HT1080 (cell line): ENCODE measurements around the gene FRMD5. TPM values are rescaled to one million over a fixed set of nuclear protein-coding genes. Genes with fewer than 3 reads are reported as not detected.
A peak's percentile ranks its signal among the peaks of the same experiment; 100 is the strongest.
"Not testable (repeated sequence)": the region's sequence is repeated elsewhere in the genome, so short reads cannot be mapped to it uniquely, and the experiment has no call there.

Experiments
- DNase-seq: peaks from one replicate; pipeline ENCODE4 v3.0.0-alpha.2; 2015; ENCODE audit warnings: low read depth
- total RNA-seq: library from RNA; depleted of rRNA; stranded (reverse); fragments of >200 nt; shearing (Covaris generic); gene quantifications from 2 replicates; pipeline ENCODE4 v1.2.3, GENCODE V29; 2014

The FRMD5 gene
- total RNA-seq, 1 experiment from 2014 or later = 28.1 TPM

DNA sequence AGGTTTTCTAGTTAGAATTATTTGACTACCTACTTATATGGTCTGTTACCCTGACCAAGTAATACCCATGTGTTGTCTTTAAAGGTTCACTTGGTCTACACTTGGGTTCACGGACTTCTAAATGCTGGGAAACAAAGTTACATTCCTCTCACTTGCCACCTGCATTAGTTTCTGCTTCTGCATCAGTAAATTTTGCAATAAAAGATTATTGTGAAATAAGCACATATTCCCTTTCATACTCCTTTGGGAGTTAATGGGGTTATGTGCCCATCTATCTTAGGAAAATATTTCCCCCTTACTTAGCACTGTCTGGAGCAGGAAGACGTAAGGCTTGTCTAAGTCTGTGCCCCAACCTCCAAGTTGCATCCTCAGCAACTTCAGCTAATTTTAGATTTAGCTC, 160.7 kb downstream of the FRMD5 start:
- no peak for DNase-seq

DNA sequence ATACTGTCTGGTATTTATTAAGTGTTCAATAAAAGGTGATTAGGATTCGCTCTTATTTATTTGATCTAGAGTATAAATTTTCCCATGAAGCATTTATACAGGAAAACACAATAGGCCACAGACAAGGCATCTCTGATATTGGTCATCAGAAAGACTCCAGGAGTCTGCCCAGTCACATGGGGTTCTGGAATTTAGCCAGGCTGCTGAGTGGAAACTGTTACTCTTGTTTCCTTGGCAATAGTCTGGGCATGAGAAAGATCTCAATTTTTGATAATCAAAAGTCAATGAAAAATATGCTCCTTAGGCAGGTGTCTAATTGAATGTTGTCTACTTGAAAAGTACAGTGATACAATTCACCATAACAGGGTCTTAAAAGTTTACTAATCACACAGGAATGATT, 161.2 kb downstream of the FRMD5 start:
- peak; percentile 71 for DNase-seq

DNA sequence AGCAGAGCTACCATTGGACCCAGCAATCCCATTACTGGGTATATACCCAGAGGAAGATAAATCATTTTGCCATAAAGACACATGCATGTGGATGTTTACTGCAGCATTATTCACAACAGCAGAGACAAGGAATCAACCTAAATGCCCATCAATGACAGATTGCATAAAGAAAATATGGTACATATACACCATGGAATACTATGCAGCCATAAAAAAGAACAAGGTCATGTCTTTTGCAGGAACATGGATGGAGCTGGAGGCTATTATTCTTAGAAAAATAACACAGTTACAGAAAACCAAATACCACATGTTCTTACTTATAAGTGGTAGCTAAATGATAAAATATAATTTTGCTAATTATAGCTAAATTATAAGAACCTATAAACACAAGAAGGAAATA, 162.3 kb downstream of the FRMD5 start:
- DNase-seq = not testable (repeated sequence)

DNA sequence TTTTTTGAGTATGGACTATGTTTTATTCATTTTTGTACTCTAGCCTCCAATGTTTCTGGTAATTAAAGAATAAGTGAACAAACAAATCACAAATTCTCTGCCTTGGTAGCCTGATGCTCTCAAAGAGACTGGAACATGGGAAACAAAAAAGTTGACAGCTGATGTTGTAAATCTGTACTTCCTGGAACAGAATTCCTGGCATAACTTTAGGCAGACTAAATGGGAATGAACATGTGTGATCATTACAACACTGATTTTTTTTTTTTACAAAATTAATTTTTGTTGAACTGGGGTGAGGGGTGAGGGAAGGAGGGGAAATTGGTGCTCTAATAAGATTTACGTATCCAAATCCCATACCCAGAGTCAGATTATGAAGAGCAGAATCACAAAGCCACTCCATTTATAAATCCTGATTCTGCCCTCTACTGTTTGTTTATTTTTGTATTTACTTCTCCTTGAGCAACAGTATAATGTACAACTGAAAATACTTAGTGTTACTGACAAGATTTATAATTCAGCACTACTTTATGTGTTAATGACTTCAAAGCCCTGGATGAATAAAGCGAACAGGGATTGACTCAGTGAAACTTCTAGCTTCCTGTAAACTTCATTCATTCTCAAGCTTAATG, 165.0 kb downstream of the FRMD5 start:
- no peak for DNase-seq

DNA sequence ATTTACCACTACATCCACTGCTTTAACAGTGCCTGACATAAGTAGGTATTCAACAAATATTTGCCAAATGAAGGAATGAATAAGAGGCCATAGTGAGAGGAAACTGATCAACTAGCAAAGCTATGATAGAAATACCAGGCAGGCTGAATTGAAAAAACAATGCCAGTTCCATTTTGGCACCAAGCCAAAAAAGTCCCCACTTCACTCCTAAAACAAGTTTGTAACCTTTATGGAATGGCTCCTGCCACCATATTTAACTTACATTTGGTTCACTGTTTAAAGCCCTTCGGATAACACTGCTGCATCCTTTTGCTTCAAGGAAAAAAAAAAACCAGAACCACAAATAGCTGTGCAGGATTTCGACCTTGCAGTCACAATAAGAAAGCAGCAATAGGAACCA, 166.1 kb downstream of the FRMD5 start:
- no peak for DNase-seq

DNA sequence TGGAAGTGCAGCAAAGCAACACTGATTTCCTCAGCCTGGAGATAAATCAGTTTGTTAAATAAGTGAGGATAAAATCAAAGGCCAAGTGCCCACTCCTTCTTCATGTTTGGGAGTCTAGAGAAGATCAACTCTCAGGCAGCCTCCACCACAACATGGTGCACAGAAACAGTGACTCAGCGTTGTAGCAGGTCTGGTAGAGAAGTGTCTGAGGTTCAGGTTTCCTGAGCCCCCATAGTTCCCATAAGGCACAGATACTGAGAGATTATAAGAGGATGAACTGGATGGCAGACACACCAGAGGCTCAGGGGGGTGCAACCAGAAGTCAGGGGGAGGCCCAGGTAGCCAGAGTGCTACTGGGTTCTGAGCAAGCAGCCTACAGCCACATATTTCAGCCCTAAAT, 166.7 kb downstream of the FRMD5 start:
- DNase-seq = peak; percentile 47

DNA sequence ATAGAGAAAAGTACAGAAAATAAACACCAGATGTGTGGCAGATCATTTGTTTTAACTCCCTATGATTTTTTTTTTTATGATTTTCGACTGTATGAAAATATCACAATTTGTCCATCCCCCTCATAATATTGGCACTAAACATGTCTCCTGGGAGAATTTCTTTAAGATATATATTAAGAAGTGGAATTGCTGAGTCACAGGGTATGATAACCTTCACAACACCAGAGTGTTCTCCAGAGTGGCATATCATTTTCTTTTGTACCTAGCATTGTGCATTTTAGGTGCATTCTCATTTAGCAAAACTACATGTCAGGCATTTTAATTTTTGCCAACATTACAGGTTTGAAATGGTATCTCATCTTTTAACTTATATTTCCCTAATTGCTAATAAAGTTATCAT, 170.9 kb downstream of the FRMD5 start:
- no peak for DNase-seq

DNA sequence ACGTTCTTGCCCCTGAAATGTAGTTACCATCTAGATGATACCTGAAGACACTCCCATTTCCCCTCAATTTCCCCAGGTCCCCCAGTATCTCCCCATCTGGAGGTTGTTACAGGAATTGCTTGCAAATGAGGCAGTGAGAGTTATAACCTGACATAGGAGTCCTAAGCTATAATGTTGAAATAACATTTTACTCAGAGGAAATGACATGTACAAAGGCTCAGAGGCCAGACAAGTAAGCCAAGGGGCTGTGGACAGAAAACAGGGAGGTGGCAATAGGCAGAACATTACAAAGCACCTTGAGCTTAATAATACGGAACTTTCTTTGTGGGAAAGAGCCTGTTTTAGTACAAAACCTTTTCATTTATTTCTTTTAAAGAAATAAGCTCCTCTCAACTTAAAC, 171.9 kb downstream of the FRMD5 start:
- DNase-seq = peak; percentile 50

DNA sequence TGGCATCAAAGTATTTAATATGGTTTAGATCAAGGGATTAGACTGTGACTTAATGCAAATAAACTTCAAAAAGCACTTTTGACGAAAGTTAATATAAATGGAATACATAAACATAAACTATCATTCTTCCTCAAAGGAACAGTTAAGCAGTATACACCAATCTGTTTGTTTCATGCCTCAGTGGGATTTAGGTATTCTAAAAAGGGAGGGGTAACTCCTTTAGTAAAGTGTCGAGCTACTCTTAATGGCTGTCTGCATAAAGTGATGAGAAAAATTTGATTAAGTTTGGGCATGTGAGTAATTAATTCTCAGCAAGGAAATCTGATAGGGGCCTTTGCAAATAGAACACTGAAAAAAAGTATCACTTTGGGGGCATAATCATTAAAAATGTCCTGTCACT, 176.9 kb downstream of the FRMD5 start:
- DNase-seq = no peak

DNA sequence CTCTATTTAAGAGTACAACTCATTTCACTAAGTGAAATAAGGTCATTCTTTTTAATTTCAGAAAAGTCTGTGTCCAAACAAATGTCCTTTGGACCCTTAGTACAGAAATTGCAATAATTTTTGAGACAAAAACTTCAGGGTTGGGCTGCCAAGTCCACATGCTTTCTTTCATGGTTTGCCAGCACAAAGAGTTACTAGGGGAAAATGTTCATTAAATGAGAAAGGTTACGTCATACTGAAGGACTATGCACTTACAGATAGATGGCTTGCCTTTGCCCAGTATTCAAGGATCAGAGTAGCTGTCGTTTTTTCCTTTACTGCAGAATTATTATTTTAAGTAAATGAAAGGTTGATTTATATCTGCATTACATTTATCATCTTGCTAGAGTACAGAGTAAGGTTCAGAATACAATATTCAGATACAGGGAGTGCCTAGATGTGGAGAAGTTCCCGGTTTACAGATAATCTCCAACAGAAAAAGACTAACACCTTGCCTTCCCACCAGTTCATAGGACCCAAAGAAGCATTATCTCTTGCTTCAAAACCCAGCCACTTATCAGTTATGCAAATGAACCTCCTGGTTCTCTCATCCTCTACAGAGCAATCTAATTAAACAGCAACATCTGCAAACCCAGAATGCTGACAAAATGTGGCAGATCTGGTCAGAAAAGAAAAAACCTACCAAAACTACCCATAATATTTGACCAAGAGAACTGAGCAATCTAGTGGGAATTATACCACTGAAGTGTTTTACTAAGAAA, 179.3 kb downstream of the FRMD5 start:
- DNase-seq = no peak

DNA sequence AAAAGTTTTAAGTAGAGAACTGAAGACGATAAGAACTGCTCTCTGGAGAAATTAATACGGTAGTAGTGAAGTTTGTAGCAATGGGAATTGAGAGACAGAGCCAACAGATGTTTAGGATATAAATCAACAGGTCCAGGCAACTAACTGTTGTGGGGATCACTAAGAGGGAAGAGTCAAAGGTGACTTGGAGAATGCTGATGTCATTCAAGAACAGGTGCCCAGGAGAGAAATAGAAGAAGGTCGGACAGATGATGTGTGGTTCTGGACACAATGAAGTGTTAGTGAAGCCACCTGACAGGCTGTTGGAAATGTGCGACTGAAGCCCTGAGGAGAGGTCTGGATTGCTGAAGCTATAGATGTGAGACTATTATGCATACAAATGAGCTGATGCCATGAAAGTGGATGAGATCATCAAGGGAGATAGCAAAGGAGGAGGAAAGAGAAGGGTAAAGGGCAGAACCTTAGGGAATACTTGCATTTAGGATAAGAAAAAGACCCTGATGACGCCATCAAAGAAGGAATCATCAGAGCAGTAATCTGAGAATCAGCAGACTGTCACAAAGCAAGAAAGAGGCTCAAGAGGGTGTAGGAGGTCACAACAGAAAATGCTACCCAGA, 183.7 kb downstream of the FRMD5 start:
- DNase-seq = no peak

DNA sequence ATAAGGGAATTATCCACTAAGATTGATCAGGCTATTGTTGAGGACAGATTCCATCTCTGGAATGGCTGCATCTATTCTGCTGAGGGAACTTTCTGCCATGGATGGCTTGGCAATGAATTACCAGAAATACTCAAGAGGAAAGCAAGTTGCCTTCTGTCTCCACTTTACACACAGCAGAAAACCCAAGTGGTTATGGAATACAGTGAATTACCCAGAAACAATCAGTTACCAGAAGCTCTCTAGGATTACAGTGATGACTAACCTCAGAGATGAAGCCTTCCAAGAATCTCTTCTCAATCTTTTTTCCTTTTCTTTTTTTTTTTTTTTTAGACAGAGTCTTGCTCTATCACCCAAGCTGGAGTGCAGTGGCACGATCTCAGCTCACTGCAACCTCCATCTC, 185.0 kb downstream of the FRMD5 start:
- peak; percentile 72 for DNase-seq

DNA sequence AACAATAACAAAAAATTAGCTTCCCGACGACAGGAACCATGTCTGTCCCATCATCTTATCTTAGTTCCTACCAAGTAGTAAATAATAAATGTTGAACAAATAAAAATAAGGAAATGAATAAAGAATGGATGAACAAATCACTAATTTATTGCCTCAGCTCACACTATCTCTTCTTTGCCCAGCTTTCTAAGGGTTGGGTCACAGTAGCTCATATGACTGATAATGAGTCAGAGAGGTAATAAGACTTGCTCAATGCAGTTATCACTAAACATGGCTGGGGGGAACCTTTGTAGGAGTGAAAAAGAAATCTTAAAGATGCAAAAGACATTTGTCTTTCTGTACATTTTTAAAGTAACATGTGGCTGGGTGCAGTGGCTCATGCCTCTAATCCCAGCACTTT, 186.0 kb downstream of the FRMD5 start:
- peak; percentile 77 for DNase-seq

DNA sequence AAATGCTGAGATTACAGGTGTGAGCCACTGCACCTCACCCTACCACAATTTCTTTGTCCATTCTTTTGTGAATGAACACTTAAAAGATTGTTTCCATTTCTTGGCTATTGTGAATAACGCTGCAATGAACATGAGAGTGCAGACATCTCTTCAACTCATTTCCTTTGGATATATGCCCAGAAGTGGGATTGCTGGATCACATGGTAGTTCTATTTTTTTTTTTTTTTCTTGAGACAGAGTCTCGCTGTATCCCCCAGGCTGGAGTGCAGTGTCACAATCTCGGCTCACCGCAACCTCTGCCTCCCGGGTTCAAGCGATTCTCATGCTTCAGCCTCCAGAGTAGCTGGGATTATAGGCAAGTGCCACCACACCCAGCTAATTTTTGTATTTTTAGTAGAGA, 194.8 kb downstream of the FRMD5 start:
- peak; percentile 88 for DNase-seq

DNA sequence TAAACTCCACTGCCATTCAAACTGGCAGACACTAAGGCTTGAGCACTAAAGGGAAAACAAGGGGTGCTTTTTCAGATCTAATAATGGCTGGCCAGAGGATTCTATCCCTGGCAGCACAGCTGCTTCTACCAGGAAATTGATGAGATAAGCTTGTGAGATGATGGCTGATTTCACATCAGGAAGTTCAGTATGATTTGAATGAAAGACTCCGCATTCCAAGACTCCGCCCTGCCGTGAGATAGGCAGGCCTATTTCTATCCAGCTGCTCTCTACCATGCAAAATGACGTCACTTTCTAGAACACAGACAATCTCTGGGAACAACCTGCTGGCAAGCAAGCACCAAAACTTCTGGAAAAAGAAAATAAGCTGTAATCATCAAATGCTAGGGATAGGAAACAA, 196.5 kb downstream of the FRMD5 start:
- no peak for DNase-seq

DNA sequence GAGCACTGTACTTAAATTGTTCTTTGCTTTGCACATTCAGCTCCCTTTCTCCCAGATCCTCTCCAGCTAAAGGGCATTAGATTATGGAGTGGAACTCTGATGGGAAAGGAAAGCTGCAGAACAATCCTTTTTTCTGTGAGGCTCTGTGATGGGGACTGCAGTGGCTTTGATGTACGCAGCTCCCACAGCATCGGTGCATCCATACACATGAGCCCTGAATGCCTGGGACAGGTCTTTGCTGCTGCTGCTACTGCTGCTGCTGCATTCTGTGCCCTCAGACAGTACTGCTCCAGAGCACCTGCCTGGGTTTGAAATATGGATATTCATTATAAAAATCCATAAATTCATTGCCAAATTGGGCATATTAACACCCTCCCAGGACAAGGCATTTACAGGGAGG, 203.9 kb downstream of the FRMD5 start:
- no peak for DNase-seq

DNA sequence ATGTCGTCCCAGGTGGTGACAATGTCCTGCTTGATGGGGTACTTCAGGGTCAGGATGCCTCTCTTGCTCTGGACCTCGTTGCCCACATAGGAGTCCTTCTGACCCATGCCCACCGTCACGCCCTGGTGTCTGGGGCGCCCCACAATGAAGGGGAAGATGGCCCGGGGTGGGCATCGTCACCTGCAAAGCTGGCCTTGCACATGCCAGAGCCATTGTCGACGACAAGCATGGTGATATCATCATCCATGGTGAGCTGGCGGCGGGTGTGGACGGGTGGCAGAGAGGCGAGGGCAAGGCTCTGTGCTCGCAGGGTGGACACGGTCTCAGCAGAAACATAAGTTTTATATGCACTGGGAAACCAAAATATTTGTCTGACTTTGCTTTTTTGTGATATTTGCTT, 205.1 kb downstream of the FRMD5 start:
- no peak for DNase-seq

DNA sequence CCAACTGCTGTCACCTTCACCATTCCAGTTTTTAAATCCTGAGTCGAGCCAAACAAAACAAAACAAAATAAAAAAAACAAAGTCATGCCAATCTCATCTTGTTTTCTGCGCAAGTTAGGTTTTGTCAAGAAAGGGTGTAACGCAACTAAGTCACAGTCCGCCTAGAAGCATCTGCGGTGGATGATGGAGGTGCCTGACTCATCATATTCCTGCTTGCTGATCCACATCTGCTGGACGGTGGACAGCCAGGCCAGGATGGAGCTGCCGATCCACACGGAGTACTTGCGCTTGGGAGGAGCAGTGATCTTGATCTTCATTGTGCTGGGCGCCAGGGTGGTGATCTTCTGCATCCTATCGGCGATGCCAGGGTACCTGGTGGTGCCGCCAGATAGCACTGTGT, 206.2 kb downstream of the FRMD5 start:
- no peak for DNase-seq

DNA sequence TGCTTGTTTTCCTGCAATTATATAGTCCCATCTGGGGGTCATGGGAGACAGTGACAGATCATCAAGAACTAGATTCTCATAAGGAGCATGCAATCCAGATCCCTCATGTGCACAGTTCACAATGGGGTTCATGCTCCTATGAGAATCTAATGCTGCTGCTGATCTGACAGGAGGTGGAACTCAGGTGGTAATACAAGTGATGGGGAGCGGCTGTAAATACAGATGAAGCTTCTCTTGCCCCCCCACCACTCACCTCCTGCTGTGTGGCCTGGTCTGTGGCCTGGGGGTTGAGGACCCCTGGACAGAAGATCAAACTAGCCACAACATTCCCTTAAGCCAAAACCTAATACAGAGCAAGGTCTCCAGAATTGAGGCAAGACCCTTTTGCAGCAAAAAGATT, 207.1 kb downstream of the FRMD5 start:
- no peak for DNase-seq

DNA sequence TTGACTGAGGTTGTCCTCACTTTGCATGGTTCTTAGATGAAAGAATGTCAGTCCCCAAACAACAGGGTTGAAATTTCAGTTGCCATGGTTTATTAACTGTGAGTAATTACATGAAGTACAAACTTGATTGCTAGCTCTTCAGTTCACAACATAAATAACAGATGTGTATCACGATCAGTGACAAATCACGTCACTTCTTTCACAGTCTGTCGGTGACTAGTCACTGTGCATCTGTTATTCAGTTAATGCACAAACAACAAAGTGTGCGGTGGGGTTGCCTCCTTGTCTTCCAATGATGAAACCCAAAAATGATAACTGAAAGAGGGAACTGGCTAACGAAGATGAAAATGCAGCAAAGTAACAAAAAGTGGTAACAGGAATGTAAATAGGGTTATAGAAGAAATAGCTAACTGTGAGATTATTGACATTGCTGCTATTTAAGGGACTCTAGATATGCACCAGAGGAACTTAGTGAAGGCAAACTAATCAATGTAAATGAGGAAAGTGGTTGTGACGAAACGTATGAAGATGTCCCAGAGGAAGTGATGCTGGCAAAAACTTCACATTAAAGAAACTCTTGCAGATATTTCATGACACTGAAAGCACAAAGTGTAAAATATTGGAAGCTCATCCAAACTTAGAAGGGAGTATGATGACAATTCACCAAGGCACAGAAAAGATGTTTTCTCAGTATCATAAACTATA, 208.9 kb downstream of the FRMD5 start:
- no peak for DNase-seq

DNA sequence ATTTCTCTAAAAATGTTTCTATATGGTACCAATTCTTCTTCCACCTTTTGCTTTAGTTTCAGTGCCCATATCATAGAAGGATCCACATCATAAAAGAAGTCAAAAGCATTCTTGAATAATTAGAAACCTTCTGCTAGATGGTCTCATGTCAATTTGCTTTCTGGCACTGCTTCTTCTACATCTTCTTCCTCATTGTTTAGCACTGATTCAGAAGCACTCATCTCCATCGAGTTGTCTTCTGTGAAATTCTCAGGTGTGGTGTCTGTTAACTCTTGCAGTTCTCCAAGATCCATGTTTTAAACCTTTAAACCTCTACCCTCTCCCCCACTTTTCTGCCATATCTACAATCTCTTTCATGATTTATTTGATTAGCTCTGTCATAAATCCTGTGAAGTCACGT, 213.5 kb downstream of the FRMD5 start:
- no peak for DNase-seq
